ENCODE data around the gene THSD7A.

- TF ChIP-seq CTCF (IDR thresholded peaks at IDR 0.05; ENCODE audit: poor library complexity, severe bottlenecking) (no peak), REST (IDR thresholded peaks at IDR 0.05; ENCODE audit: borderline replicate concordance) (no peak)
These were observed 26.8 kb upstream of the THSD7A start for GRCh38 chr7:11858622-11859302.
